WERI-Rb-1 (cell line): Measurements from ENCODE around the gene ADCY5.

Experiments used
- DNase-seq: peaks from one replicate; pipeline ENCODE4 v3.0.0-alpha.2; 2020
- H3K27ac ChIP-seq: fragments of 250-450 bp; sonication (Bioruptor Pico); 2 replicates; pipeline ENCODE4 v1.5.1; 2020; ENCODE audit warnings: mild to moderate bottlenecking, moderate library complexity
- H3K27me3 ChIP-seq: fragments of 250-450 bp; sonication (Bioruptor Pico); 2 replicates; pipeline ENCODE4 v1.5.1; 2021; ENCODE audit warnings: mild to moderate bottlenecking, low read depth, moderate library complexity; ENCODE audit not compliant: insufficient read depth, severe bottlenecking
- H3K36me3 ChIP-seq: fragments of 250-450 bp; sonication (Bioruptor Pico); 2 replicates; pipeline ENCODE4 v1.5.1; 2020; ENCODE audit warnings: mild to moderate bottlenecking, moderate library complexity
- H3K4me3 ChIP-seq: 2 replicates; pipeline ENCODE4 v1.5.1; 2011; ENCODE audit warnings: low read depth, mild to moderate bottlenecking, control low read depth, low read length
- H3K9me3 ChIP-seq: fragments of 250-450 bp; sonication (Bioruptor Pico); 2 replicates; pipeline ENCODE4 v1.5.1; 2021; ENCODE audit warnings: mild to moderate bottlenecking, moderate library complexity; ENCODE audit not compliant: severe bottlenecking
- CTCF ChIP-seq: IDR thresholded peaks from 2 replicates; pipeline ENCODE4 v1.5.1; 2011; ENCODE audit warnings: low read depth, mild to moderate bottlenecking, control low read depth, inconsistent platforms, low read length

The ADCY5 gene

DNA sequence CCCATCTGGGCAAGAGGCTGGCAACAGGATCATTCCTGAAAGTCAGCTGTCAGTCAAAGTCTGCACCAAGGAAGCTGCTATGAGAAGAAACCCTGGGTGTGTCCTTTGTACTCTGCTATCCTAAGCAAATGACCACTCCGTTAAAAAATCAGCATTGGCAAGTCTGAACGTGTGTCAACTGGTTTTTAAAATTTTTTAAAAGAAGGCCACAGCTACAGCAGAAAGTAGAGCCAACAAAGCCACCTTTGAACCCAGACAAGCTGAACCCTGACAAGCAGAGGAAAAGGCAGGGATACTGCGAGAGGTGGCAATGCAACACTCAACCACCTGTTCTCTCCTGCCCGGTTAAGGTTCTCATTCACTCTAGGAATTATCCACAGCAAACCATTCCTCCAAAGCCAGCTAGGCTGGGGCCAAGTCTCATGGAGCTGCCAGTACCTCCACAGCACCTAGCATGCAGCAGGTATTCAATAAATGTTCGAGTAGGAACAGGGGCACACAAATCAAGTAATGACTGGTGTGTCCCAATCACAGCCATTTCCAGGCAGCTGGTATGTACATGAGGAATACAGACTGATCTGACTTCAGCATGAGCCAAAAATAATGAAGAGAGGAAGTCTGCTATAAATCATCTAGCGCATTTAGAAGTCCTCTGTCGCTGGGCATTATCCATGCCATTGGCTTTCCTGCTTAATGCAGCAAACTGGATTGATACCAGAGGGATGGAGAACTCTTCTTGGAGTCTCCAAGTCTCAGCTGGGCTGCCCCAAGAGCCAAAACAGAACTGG lies 76.0 kb downstream of the ADCY5 start:
- no peak for DNase-seq
- no peak for TF ChIP-seq CTCF
- Histone ChIP-seq H3K36me3 (no peaks in the 10 kb centered on the region), H3K27ac (no peak overlapping the region), H3K27me3 (no peaks in the 10 kb centered on the region), H3K9me3 (peaks cover 3% of the 10 kb centered on the region), H3K4me3 (no peak overlapping the region)

GRCh38 chr3:123371859-123372685 lies 76.8 kb downstream of the ADCY5 start:
- Histone ChIP-seq H3K36me3 (no peaks in the 10 kb centered on the region), H3K9me3 (peaks cover 3% of the 10 kb centered on the region), H3K27ac (no peak overlapping the region), H3K27me3 (no peaks in the 10 kb centered on the region), H3K4me3 (no peak overlapping the region)
- TF ChIP-seq CTCF, result no peak
- DNase-seq, result no peak

- no peak for TF ChIP-seq CTCF
- no peaks in the 10 kb centered on the region for H3K36me3 ChIP-seq
- no peak overlapping the region for H3K4me3 ChIP-seq
- H3K27me3 ChIP-seq, result no peaks in the 10 kb centered on the region
- no peak for DNase-seq
- H3K9me3 ChIP-seq, result peaks cover 3% of the 10 kb centered on the region
- no peak overlapping the region for H3K27ac ChIP-seq
These were observed 77.5 kb downstream of the ADCY5 start for GRCh38 chr3:123371426-123371825.

DNA sequence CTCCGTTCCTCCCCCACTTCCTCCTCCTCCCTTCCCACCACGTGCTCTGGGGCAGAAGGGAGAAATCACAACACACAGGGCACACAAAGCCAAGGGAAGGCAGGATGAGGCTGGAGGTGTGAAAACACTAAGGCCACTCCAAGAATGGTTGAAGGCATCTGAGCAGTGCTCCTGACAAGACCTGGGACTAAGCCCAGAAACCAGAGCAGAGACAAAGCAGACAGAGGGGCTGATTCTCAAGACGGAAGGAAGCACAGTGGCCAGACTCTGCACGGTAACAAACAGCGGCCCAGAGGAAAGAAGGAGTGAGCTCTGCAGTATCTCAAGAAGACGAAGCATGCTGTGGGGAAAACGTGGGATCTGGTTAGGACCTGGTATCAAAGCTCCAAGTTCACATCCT lies 78.1 kb downstream of the ADCY5 start:
- Histone ChIP-seq H3K9me3 (peaks cover 3% of the 10 kb centered on the region), H3K36me3 (no peaks in the 10 kb centered on the region), H3K4me3 (no peak overlapping the region), H3K27me3 (no peaks in the 10 kb centered on the region), H3K27ac (no peak overlapping the region)
- no peak for TF ChIP-seq CTCF
- no peak for DNase-seq

GRCh38 chr3:123369085-123369484 lies 79.8 kb downstream of the ADCY5 start:
- no peak overlapping the region for H3K4me3 ChIP-seq
- H3K9me3 ChIP-seq, result peaks cover 3% of the 10 kb centered on the region
- H3K36me3 ChIP-seq, result no peaks in the 10 kb centered on the region
- DNase-seq, result no peak
- no peak overlapping the region for H3K27ac ChIP-seq
- no peaks in the 10 kb centered on the region for H3K27me3 ChIP-seq
- no peak for TF ChIP-seq CTCF
